Measurements from ENCODE around the gene SCAPER.
"Not testable (repeated sequence)": the region's sequence is repeated elsewhere in the genome, so short reads cannot be mapped to it uniquely, and the experiment has no call there.

Gene SCAPER

DNA sequence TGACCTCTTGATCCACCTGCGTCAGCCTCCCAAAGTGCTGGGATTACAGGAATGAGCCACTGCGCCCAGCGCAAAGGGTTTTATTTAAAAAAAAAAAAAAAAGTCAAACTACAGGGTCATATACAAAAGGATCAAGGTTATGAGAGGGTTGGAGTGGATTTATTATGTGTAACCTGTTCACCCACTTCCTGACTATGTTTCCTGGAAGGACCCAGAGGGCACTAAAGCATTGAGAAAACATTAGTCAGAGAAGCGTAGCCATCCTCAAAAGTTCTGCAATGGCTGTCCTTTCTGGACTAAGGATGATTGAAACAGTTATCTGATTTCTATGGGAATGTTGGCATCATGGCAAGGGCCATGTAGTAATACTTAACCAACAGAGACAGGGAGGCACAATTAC, 7.3 kb upstream of the SCAPER start:
- DNase-seq: no peak

DNA sequence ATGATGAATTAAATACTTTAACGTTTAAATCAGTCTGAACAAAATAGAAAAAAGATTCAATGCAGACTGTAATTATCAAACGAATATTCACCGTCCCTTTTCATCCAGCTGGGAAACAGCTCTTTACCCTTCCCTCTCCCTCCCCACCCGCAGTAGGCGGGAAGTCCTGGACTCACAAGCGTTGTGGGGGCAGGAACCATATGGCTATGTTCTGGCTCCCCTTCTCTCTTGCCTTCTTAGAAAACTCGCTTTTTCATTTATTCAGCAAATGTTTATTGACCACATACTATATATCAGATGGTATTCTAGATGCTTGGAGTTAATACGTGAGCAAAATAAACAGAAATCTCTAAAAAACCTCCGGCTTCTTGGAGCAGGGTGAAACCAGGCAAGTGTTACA, 715 bp upstream of the SCAPER start:
- DNase-seq: no peak

DNA sequence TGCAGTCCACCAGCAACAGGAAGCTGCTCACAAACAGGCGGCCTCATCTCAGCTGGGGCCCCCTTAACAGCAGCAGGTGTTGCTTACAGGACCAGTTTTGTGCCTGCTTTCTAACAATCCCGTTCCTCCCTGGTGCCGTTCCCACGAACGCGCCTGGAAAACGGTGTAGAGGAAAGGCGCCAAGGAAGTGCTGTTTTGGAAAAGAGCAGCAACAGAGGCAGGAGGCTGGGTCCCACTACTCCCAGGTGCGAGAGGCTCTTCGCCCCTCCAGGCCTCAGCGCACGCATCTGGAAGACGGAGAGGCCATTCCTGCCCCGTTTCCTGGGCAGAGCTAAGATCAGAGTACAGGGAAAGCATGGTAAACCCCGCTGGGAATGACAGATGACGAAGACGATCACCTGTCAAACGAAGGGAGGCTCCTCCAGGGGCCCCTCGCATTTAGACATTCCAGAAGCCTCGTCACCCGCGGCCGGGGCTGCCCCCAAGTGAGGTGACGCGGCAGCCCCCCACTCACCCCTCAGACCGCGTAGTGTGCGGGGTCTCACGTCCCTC, 603 bp downstream of the SCAPER start:
- peak; percentile 8 for DNase-seq

DNA sequence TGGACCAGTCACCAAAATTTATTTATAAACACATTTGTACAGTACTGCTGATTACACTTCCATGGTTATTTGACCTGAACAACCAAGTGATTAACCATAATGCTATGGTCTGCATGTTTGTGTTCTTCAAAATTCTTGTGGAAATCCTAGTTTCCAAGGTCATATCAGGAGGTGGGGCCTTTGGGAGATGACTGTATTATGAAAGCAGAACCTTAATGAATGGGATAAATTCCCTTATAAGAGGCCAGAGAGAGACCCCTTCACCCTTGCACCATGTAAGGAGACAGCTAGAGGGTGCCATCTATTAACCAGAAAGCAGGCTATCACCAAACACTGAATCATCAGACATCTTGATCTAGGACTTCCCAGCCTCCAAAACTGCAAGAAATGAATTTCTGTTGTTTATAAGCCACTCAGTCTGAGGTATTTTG, 1.9 kb downstream of the SCAPER start:
- DNase-seq: no peak

DNA sequence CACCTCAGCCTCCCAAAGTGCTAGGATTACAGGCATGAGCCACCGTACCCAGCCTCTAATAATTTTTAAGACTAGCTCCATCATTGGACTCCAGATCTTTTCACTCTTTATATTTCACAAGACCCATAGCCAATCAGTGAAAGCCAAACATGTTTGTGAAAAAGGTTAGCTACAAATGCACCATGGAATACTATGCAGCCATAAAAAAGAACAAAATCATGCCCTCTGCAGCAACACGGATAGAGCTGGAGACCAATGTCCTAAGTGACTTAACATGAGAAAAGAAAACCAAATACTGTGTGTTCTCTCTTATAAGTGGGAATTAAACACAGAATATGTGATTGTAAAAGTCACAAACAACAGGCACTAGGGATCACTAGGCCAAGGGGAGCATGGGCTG, 3.2 kb downstream of the SCAPER start:
- DNase-seq: no peak

DNA sequence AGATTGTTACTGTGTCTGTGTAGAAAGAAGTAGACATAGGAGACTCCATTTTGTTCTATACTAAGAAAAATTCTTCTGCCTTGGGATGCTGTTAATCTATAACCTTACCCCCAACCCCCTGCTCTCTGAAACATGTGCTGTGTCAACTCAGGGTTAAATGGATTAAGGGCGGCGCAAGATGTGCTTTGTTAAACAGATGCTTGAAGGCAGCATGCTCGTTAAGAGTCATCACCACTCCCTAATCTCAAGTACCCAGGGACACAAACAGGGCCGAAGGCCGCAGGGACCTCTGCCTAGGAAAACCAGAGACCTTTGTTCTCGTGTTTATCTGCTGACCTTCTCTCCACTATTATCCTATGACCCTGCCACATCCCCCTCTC, 5.2 kb downstream of the SCAPER start:
- not testable (repeated sequence) for DNase-seq

DNA sequence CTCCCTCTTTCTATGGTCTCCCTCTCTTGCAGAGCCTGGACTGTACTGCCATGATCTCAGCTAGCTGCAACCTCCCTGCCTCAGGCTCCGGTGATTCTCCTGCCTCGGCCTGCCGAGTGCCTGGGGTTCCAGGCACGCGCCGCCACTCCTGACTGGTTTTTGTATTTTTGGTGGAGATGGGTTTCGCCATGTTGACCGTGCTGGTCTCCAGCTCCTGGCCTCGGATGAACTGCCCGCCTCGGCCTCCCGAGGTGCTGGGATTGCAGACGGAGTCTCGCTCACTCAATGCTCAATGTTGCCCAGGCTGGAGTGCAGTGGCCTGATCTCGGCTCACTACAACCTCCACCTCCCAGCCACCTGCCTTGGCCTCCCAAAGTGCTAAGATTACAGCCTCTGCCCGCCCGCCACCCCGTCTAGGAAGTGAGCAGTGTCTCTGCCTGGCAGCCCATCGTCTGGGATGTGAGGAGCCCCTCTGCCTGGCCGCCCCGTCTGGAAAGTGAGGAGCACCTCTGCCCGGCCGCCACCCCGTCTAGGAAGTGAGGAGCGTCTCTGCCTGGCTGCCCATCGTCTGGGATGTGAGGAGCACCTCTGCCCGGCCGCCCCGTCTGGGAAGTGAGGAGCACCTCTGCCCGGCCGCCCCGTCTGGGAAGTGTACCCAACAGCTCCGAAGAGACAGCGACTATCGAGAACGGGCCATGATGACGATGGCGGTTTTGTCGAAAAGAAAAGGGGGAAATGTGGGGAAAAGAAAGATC, 5.8 kb downstream of the SCAPER start:
- not testable (repeated sequence) for DNase-seq

DNA sequence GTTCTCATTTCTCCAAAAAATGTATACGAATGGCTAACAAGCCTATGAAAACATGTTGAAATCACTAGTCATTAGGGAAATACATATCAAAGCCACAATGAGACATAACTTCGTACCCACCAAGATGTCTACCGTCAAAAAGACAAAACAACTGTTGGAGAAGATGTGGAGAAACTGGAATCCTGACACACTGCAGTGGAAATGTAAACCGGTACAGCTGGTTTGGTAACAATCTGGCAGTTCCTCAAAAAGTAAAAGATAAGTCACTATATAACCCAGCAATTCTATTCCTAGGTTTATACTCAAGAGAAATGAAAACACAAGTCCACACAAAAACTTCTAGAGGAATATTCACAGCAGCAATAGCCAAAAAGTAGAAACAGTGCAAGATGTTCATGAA, 7.0 kb downstream of the SCAPER start:
- DNase-seq: no peak

DNA sequence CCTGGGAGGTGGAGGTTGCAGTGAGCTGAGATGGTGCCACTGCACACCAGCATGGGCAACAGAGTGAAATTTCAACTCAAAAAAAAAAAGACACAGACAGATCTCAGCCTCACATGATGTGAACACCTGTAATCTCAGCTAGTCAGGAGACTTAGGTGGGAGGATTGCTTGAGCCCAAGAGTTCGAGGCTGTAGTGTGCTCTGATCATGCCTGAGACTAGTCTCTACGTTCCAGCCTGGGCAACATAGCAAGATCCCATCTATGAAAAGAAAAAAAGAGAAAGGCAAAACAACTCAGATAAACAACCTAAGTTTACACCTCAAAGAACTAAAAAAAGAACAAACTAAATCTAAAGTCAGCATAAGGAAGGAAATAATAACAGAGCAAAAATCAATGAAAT, 11.0 kb downstream of the SCAPER start:
- no peak for DNase-seq

DNA sequence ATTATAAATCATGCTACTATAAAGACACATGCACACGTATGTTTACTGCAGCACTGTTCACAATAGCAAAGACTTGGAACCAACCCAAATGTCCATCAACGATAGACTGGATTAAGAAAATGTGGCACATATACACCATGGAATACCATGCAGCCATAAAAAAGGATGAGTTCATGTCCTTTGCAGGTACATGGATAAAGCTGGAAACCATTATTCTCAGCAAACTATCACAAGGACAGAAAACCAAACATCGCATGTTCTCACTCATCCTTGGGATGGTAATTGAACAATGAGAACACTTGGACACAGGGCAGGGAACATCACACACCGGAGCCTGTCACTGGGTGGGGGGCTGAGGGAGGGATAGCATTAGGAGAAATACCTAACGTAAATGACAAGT, 12.3 kb downstream of the SCAPER start:
- not testable (repeated sequence) for DNase-seq

DNA sequence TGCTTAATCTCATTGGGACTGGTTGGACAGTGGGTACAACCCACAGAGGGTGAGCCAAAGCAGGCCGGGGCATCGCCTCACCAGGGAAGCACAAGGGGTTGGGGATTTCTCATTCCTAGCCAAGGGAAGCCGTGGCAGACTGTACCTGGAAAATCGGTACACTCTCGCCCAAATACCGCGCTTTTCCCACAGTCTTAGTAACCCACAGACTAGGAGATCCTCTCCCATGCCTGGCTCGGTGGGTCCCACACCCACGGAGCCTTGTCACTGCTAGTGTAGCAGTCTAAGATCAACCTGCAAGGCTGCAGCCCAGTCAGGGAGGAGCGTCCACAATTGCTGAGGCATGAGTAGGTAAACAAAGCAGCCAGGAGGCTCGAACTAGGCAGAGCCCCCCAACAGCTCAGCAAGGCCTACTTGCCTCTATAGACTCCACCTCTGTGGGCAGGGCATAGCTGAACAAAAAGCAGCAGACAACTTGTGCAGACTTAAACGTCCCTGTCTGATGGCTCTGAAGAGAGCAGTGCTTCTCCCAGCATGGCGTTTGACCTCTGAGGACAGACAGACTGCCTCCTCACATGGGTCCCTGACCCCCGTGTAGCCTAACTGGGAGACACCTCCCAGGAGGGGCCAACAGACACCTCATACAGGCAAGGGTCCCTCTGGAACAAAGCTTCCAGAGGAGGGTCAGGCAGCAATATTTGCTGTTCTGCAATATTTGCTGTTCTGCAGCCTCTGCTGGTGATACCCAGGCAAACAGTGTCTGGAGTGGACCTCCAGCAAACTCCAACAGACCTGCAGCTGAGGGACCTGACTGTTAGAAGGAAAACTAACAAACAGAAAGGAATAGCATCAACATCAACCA, 17.6 kb downstream of the SCAPER start:
- not testable (repeated sequence) for DNase-seq

DNA sequence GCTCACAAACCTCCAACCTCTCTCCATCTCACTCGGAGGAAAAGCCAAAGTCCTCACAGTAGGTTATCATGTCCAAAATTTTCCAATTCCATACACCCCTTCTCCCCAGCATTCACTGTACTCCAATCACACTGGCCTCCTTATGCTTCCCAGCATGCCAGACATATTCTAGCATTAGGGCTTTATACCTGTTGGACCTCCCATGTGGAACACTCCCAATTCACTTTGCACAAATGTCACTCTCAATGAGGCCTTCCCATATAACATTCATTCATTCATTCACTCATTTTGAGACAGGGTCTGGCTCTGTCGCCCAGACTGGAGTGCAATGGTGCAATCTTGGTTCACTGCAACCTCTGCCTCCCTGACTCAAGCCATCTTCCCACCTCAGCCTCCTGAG, 19.9 kb downstream of the SCAPER start:
- no peak for DNase-seq

DNA sequence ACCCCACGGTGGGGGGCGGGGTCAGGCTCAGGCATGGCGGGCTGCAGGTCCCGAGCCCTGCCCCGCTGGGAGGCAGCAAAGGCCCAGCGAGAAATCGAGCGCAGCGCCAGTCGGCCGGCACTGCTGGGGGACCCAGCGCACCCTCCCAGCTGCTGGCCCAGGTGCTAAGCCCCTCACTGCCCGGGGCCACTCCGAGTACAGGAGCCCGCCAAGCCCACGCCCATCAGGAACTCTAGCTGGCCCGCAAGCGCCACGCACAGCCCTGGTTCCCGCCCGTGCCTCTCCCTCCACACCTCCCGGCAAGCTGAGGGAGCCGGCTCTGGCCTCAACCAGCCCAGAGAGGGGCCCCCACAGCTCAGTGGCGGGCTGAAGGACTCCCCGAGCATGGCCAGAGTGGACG, 29.2 kb downstream of the SCAPER start:
- DNase-seq: no peak

DNA sequence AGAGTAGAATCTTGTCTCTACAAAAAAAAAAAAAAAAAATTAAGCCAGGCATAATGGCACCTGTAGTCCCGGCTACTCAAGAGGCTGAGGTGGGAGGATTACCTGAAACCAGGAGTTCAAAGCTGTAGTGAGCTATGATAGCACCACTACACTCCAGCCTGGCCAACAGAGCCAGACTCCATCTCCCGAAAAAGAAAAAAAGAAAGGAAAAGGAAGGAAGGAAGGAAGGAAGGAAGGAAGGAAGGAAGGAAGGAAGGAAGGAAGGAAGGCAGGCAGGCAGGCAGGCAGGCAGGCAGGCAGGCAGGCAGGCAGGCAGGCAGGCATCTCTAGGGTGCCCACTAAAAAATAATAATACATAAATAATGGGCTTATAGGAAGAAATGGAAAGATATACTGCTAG, 32.1 kb downstream of the SCAPER start:
- not testable (repeated sequence) for DNase-seq

DNA sequence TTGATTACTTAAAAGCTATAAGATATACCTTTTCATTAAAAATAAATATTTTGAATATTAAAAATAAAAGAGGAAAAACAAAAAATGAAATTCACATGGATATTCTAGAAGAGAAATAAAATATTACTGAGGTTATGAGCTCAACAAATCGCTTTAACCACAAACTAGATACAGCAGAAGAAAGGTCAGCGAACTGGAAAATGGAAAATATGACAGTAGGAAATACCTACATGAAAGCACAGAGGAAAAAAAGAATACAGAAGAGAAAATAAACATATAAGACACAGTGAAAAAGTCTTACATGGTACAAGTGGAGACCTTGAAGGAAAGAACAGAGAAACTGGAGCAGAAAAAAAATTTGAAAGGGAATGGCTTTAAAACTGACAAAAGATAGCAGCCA, 33.2 kb downstream of the SCAPER start:
- DNase-seq: no peak

DNA sequence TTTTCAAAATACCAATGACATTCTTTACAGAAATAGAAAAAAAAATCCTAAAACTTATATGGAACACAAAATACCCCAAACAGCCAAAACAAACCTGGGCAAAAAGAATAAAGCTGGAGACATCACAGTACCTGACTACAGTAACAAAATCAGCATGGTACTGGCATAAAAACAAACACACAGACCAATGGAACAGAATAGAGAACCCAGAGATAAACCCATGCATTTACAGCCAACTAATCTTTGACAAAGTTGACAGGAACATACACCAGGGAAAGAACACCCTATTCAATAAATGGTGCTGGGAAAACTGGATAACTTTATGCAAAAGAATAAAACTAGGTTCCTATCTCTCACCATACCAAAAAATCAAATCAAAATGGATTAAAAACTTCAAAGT, 36.4 kb downstream of the SCAPER start:
- DNase-seq: no peak

DNA sequence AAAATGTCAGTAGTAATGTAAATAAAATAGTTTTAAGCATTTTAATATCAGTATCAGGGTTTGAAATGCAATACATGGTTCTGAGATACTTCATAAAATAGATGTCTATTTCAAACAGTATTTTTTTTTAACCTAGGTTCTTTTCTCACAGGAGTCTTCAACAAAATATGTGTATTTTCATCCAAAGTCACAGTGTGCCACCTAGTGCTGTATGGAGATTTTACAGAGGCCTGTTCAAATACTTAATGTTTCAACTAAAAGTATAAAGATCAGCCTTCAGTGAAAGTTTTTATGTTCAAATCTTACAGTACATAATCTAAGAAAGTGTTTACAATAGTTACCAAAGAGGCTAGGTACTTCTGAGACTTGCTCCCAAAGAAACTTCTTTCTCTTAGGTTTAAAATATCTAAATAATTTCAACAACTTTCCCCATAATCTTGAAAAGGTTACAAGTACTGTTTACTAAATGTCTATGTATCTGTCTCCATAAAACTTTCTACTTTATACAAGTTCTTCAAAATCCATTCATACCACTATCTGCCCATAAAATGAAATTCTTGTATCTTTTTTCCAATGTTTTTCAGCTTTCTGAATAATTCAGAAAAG, 38.3 kb downstream of the SCAPER start:
- no peak for DNase-seq

DNA sequence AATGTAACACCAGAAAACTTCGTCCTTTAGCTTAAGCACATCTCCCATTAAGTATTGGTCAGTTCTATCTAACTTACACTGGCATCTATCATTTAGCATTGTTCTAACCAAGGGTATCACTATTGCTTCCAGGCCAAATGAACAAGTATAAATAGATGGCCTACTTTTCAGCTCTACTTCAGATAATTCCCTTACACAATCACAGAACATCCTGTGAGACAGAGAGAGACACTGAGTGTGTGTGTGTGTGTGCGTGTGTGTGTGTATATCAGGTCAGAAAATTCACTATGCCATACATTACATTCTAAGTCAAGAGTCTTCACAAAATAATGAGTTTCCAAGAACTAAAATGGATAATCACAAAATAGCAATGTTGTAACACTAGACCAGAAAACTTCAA, 39.1 kb downstream of the SCAPER start:
- no peak for DNase-seq

DNA sequence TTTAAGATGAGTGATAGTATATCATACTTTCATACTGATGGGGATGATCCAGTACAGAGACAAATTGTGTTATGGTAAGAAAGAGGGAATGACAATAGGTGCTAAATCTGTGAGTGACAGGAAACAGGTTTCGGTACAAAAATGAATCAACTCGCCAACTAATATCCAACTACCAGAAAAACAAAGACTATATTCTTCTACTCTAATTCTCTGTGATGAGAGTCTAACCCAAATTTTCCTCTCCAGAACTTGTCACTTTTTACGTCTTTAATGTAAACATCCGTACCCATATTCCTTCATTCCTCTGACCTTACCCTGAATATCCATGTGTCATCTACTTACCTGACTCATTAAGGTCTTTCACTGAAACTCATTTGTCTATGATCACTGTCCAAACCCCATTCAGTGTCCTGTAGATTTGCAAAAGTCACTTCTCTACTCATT, 39.6 kb downstream of the SCAPER start:
- no peak for DNase-seq

DNA sequence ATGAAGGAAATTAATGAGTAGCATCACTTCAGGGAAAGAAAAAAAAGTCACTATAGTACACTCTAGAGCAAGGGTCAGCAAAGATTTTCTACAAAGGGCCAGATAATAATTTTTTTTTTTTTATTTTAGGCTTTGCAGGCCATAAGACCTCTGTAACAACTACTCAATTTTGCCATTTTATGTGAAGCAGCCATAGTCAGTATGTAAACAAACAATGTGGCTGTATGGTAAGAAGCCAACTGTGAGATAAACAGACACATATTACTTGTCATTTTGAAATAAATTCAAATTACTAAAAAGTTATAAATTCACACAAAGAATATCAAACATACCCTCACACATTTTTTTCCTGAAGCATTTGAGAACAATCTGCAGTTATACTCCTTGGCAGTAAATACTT, 40.6 kb downstream of the SCAPER start:
- DNase-seq: no peak

DNA sequence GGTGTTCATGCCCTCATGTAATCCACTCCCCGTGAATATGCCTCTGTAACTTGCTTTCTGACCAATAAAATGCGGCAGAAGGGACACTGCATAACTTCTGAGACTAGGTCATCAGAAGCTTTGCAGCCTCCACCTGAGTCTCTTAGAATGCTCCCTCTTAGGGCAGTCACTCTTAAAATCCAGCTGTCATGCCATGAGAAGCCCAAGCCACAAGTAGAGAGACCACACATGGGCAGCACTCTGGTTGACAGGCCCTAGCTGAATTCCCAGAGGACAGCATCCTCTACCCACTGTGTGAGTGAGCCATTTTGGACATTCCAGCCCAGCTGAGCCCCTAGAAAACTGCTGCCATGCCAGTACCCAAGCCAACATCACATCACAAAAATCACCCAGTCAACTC, 41.4 kb downstream of the SCAPER start:
- no peak for DNase-seq

DNA sequence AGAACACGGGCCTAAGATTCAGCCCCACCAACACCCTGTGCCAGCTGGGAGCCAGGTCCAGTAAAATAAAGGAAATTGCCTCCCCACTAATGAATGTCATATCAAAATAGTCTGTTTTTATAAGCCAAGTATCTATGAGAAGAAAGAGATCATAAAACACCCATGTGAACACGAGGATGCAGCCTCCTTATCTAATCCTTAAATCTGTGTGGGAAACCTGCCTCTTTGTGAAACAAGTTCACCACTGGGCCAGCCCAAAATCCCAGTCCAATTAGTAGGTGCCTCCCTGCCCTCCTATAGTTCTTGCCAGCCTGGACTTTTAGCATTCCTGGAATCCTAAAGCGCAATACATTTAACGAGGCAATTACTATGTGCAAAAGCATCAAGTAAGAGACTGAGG, 42.0 kb downstream of the SCAPER start:
- no peak for DNase-seq

DNA sequence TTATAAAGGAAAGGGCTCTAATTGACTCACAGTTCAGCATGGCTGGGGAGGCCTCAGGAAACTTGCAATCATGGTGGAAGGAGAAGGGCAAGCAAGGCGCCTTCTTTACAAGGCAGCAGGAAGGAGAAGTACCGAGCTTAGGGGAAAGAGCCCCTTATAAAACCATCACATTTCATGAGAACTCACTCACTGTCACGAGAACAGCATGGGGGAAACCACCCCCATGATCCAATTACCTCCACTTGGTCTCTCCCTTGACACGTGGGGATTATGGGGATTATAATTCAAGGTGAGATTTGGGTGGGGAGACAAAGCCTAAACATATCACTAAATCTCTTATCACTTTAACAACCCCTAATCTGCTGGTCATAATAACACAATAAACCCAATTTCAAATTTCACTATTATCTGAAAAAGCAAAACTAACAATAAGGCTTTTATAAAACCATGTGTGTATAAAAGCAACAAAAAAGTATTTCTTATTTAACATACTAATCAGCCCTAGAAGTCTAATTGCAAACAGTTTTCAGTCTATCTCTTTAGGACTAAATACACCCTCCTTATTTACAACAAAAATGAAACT, 43.2 kb downstream of the SCAPER start:
- DNase-seq: no peak
